GM10266 (cell line): ENCODE results near the gene HOXA7.

Experiments
- DNase-seq: peaks from one replicate; pipeline ENCODE4 v3.0.0; 2012; ENCODE audit errors: extremely low spot score
- TF ChIP-seq, protein P1 (sequence below): IDR thresholded peaks from 2 replicates; pipeline ENCODE4 v1.5.1; 2012; ENCODE audit warnings: mild to moderate bottlenecking, low read depth; ENCODE audit not compliant: control insufficient read depth, insufficient read depth; ENCODE audit errors: missing control alignments

HOXA7 gene

DNA sequence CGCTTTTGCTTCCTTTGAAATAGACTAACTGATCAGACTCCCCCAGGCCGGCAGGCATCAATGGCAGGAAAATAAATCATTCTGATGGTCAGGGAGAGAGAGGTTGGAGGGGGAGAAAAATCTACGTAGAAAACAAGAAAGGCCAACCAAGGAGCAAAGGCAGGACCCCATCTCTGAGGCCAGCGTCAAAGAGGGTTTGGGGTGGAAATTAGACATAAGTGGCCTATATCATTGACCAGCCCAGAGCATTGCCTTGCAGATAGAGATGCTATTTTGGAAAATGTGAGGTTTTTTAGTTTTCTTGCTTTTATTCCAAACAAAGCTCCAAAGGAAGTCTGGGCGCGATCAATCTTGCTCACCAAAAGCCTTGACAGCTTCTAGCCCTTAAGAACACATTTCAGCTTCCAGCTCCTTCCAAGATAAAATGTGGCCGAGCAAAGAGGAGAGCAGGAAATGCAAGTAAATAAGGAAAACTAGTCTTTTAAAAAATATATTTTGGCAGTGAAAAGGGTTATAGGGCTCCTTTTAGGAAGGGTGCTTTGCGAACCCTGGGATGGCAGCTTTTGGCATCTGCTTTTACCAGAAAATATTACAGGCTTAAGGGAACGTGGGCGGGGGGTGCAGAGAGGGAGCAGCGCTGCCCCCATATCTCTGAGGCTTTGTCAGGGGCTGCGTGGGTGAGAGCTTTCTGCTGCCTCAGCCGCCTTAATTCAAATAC, 52.0 kb downstream of the HOXA7 start:
- TF ChIP-seq, protein P1, sequence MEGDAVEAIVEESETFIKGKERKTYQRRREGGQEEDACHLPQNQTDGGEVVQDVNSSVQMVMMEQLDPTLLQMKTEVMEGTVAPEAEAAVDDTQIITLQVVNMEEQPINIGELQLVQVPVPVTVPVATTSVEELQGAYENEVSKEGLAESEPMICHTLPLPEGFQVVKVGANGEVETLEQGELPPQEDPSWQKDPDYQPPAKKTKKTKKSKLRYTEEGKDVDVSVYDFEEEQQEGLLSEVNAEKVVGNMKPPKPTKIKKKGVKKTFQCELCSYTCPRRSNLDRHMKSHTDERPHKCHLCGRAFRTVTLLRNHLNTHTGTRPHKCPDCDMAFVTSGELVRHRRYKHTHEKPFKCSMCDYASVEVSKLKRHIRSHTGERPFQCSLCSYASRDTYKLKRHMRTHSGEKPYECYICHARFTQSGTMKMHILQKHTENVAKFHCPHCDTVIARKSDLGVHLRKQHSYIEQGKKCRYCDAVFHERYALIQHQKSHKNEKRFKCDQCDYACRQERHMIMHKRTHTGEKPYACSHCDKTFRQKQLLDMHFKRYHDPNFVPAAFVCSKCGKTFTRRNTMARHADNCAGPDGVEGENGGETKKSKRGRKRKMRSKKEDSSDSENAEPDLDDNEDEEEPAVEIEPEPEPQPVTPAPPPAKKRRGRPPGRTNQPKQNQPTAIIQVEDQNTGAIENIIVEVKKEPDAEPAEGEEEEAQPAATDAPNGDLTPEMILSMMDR: no peak
- DNase-seq: no peak
